GM21360 (cell line): Measurements from ENCODE around the gene ABCA7.
A peak's percentile ranks its signal among the peaks of the same experiment; 100 is the strongest.
"Not testable (repeated sequence)": the region's sequence is repeated elsewhere in the genome, so short reads cannot be mapped to it uniquely, and the experiment has no call there.

Experiments used
- ATAC-seq: cut with Tn5 transposase; IDR thresholded peaks from one replicate; pipeline ENCODE4 v1.9.1; 2021; ENCODE audit warnings: mild to moderate bottlenecking, moderate library complexity; ENCODE audit not compliant: unreplicated experiment

Gene ABCA7

GRCh38 chr19:1017115-1017905, 22.6 kb upstream of the ABCA7 start:
- no peak for ATAC-seq

GRCh38 chr19:1017906-1018305, 22.0 kb upstream of the ABCA7 start:
- no peak for ATAC-seq

GRCh38 chr19:1018393-1018792, 21.5 kb upstream of the ABCA7 start:
- no peak for ATAC-seq

- no peak for ATAC-seq
Observed at GRCh38 chr19:1018932-1019615, 20.8 kb upstream of the ABCA7 start.

- ATAC-seq: no peak
Observed at GRCh38 chr19:1019616-1019961, 20.3 kb upstream of the ABCA7 start.

GRCh38 chr19:1019980-1020867, 19.7 kb upstream of the ABCA7 start:
- no peak for ATAC-seq

- ATAC-seq: peak; percentile 74
Observed at GRCh38 chr19:1020868-1021425, 19.0 kb upstream of the ABCA7 start, which contains the start of gene TMEM259. TSS of gene TMEM259 (minus strand) at chr19:1021123. CDS start at chr19:1020996, 127 bp downstream.

- not testable (repeated sequence) for ATAC-seq
Observed at GRCh38 chr19:1023883-1024188, 16.1 kb upstream of the ABCA7 start.

GRCh38 chr19:1025080-1025479, 14.8 kb upstream of the ABCA7 start:
- ATAC-seq: not testable (repeated sequence)

- peak; percentile 43 for ATAC-seq
Observed at GRCh38 chr19:1025960-1026782, 13.7 kb upstream of the ABCA7 start, which contains the start of gene CNN2. TSS of gene CNN2 (plus strand) at chr19:1026608. CDS start at chr19:1026662, 54 bp downstream.

- no peak for ATAC-seq
Observed at GRCh38 chr19:1026783-1027649, 12.9 kb upstream of the ABCA7 start.

- ATAC-seq: no peak
Observed at GRCh38 chr19:1027650-1028061, 12.3 kb upstream of the ABCA7 start.

GRCh38 chr19:1028062-1028926, 11.6 kb upstream of the ABCA7 start:
- ATAC-seq: no peak

GRCh38 chr19:1032264-1032867, 7.5 kb upstream of the ABCA7 start:
- no peak for ATAC-seq

GRCh38 chr19:1035998-1036621, 3.8 kb upstream of the ABCA7 start:
- ATAC-seq: no peak

GRCh38 chr19:1037621-1038064, 2.3 kb upstream of the ABCA7 start:
- ATAC-seq: no peak

GRCh38 chr19:1038978-1039645, 795 bp upstream of the ABCA7 start:
- no peak for ATAC-seq
